Natural killer cell treated with Interleukin-12 subunit alpha and Interleukin-12 subunit beta and Interleukin-15 and Interleukin-18, amount 100 ng/mL, for 72 hours (primary cell): ENCODE data around the gene SRRT. TPM values are rescaled to one million over a fixed set of nuclear protein-coding genes. Genes with fewer than 3 reads are reported as not detected.
A peak's percentile ranks its signal among the peaks of the same experiment; 100 is the strongest.
"Not testable (repeated sequence)": the region's sequence is repeated elsewhere in the genome, so short reads cannot be mapped to it uniquely, and the experiment has no call there.

ENCODE experiments used
- ATAC-seq, 2 donors: fragments of 150-1000 bp; cut with Tn5 transposase in 1 of 2; sonication (Bioruptor Pico), chemical (Tn5 transposase) in 1 of 2; 2 replicates each; pipeline ENCODE4 v1.10.0; 2021
- DNase-seq: peaks from one replicate; pipeline ENCODE4 v3.0.0; 2022; ENCODE audit warnings: low spot score
- H3K27ac Mint-ChIP-seq, 2 donors: 1 replicate in 1 of 2; 2 replicates in 1 of 2; pipeline ENCODE4 v1.8.0; 2022; ENCODE audit warnings: mixed read lengths in 2 of 2, mild to moderate bottlenecking in 1 of 2, moderate library complexity in 1 of 2
- H3K27me3 Mint-ChIP-seq, 2 donors: 1 replicate in 1 of 2; 2 replicates in 1 of 2; pipeline ENCODE4 v1.8.0; 2022; ENCODE audit warnings: mixed read lengths in 2 of 2
- H3K36me3 Mint-ChIP-seq: one replicate; pipeline ENCODE4 v1.8.0; 2022; ENCODE audit warnings: mixed read lengths
- H3K4me1 Mint-ChIP-seq, 2 donors: 1 replicate in 1 of 2; 2 replicates in 1 of 2; pipeline ENCODE4 v1.8.0; 2022; ENCODE audit warnings: low read depth in 2 of 2, mixed read lengths in 2 of 2, mild to moderate bottlenecking in 1 of 2
- H3K4me3 Mint-ChIP-seq: one replicate; pipeline ENCODE4 v1.8.0; 2022; ENCODE audit warnings: mixed read lengths
- H3K9me3 Mint-ChIP-seq: 2 replicates; pipeline ENCODE4 v1.8.0; 2022; ENCODE audit warnings: mixed read lengths
- total RNA-seq, 2 donors: library from RNA; stranded (reverse); gene quantifications; one replicate each; pipeline ENCODE4 v1.2.3, GENCODE V29; 2022

SRRT gene
- total RNA-seq, 2 donors from 2014 or later = 212 to 391 TPM

- Mint-ChIP-seq H3K27ac (no peak overlapping the region), H3K4me1 (peaks cover 3 to 12% of the 10 kb centered on the region in 2 donors), H3K27me3 (no peaks in the 10 kb centered on the region), H3K4me3 (no peak overlapping the region), H3K36me3 (no peaks in the 10 kb centered on the region), H3K9me3 (no peaks in the 10 kb centered on the region)
- no peak for DNase-seq
- ATAC-seq = no peak
Observed at GRCh38 chr7:100839361-100839760, 35.5 kb upstream of the SRRT start.

- H3K27me3 Mint-ChIP-seq = no peaks in the 10 kb centered on the region
- no peaks in the 10 kb centered on the region for H3K36me3 Mint-ChIP-seq
- H3K4me3 Mint-ChIP-seq = no peak overlapping the region
- DNase-seq = no peak
- ATAC-seq = no peak
- H3K27ac Mint-ChIP-seq = no peak overlapping the region
- H3K4me1 Mint-ChIP-seq = peaks cover 3 to 10% of the 10 kb centered on the region in 2 donors
- H3K9me3 Mint-ChIP-seq = no peaks in the 10 kb centered on the region
Observed at GRCh38 chr7:100840470-100841100, 34.3 kb upstream of the SRRT start.

DNA sequence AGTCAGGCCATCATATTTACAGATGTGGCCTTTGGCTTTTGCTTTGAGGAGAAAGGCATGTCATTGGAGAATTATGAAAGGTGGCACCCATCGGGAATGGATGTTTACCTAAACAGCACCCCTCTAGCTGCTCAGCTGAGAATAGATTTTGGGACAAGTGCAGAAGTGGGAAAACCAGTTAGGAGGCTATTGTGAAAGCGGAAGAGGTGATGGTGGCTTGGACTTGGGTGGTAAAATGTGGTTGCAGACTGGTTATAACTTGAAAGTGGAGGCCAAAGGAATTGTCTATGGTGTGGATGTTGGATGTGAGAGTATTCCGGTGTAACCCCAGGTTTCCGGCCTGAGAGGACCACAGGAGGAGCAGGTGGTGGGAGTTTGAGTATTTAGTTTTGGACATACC, 27.5 kb upstream of the SRRT start:
- Mint-ChIP-seq H3K27ac (no peak overlapping the region), H3K36me3 (no peaks in the 10 kb centered on the region), H3K9me3 (no peaks in the 10 kb centered on the region), H3K27me3 (no peaks in the 10 kb centered on the region), H3K4me3 (no peak overlapping the region), H3K4me1 (peaks cover 7 to 8% of the 10 kb centered on the region in 2 donors)
- DNase-seq = no peak
- ATAC-seq = no peak

DNA sequence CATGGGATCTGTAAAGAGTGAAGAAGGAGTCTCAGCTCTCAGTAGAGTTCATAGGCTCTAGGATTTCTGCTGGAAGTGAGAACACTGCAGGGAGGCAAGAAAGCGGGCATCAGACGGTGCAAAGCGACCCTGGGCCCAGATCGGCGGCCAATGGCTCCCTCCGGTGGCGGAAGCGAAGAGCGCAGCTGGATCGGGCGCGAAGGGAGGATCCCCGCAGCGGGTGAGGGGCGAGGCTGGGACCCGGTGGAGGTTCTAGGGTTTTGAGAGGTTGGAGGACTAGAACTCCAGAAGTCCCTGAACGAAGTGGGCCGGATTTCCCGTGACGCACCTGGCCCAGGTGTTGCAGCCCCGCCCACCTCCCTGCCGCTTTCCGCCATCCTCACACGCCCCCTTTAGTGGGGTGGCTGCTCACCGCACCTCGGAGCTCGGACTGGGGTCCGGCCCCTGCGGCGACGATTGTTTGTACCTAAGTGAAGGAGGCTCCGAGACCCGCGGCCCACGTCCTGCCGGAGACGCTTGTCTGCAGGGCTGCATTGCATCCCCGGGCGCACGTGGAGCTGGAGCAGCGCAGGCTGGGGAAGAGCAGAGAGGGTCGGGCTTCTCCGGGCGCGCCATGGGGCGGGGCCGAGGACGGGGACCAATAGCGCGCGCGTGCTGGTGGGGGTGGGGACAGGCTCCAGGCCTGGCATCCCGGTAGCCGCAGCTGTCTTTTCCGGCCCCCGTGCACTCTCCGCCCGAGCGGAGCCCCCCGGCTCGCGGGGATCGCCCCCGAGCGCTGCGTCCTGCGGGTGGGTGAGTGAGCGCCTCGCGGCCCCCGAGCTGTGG, 22.6 kb upstream of the SRRT start, which contains the start of gene SLC12A9:
Gene SLC12A9, plus strand, starts transcription at position 666 of the 825 bp plus-strand sequence. CDS start 1,485 bp downstream, outside the sequence.
- no peaks in the 10 kb centered on the region for H3K36me3 Mint-ChIP-seq
- peak within 1 kb of the TSS; percentile 35 to 72 for H3K27ac Mint-ChIP-seq
- no peaks in the 10 kb centered on the region for H3K27me3 Mint-ChIP-seq
- H3K9me3 Mint-ChIP-seq = no peaks in the 10 kb centered on the region
- DNase-seq = peak; percentile 91
- H3K4me1 Mint-ChIP-seq = peaks cover 17% of the 10 kb centered on the region in 2 donors
- peak within 1 kb of the TSS; percentile 94 for H3K4me3 Mint-ChIP-seq
- peak; percentile 99 for ATAC-seq

GRCh38 chr7:100854146-100854895, 20.6 kb upstream of the SRRT start:
- no peak for DNase-seq
- Mint-ChIP-seq H3K27ac (peak overlapping the region in 1 of 2 donors; percentile 19), H3K27me3 (no peaks in the 10 kb centered on the region), H3K4me1 (peaks cover 17 to 18% of the 10 kb centered on the region in 2 donors), H3K9me3 (no peaks in the 10 kb centered on the region), H3K36me3 (no peaks in the 10 kb centered on the region), H3K4me3 (peak overlapping the region; percentile 94)
- no peak for ATAC-seq

DNA sequence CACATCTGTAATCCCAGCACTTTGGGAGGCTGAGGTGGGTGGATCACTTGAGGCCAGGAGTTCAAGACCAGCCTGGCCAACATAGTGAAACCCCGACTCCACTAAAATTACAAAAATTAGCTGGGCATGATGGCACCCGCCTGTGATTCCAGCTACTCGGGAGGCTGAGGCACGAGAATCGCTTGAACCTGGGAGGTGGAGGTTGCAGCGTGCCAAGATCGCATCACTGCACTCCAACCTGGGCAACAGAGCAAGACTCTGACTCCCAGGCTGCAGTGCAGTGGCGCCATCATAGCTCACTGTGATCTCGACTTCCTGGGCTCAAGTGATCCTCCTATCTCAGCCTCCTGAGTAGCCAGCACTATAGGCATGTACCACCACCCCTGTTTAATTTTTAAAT, 20.0 kb upstream of the SRRT start:
- H3K4me3 Mint-ChIP-seq, H3K9me3 Mint-ChIP-seq, ATAC-seq, H3K27me3 Mint-ChIP-seq, H3K36me3 Mint-ChIP-seq, DNase-seq, H3K27ac Mint-ChIP-seq: not testable (repeated sequence)
- peaks cover 17 to 18% of the 10 kb centered on the region in 2 donors for H3K4me1 Mint-ChIP-seq

GRCh38 chr7:100855515-100855914, 19.4 kb upstream of the SRRT start:
- H3K27ac Mint-ChIP-seq = no peak overlapping the region
- H3K36me3 Mint-ChIP-seq = no peaks in the 10 kb centered on the region
- H3K4me3 Mint-ChIP-seq = no peak overlapping the region
- ATAC-seq (no peak), DNase-seq (no peak)
- H3K27me3 Mint-ChIP-seq = no peaks in the 10 kb centered on the region
- no peaks in the 10 kb centered on the region for H3K9me3 Mint-ChIP-seq
- H3K4me1 Mint-ChIP-seq = peaks cover 17 to 18% of the 10 kb centered on the region in 2 donors

DNA sequence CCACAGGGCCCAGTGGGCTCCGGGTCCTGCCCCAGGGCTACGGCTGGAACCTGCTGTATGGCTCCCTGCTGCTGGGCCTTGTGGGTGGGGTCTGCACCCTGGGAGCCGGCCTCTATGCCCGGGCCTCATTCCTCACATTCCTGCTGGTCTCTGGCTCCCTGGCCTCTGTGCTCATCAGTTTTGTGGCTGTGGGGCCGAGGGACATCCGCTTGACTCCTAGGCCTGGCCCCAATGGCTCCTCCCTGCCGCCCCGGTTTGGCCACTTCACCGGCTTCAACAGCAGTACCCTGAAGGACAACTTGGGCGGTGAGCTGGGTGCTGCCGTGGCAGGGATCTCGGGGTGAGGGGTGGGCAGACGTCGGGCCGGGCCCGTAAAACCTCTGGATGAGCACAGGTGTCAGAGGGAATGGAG, 18.0 kb upstream of the SRRT start:
- Mint-ChIP-seq H3K9me3 (no peaks in the 10 kb centered on the region), H3K4me3 (no peak overlapping the region), H3K27ac (no peak overlapping the region), H3K36me3 (no peaks in the 10 kb centered on the region), H3K4me1 (peaks cover 13 to 14% of the 10 kb centered on the region in 2 donors), H3K27me3 (no peaks in the 10 kb centered on the region)
- ATAC-seq (no peak), DNase-seq (no peak)

DNA sequence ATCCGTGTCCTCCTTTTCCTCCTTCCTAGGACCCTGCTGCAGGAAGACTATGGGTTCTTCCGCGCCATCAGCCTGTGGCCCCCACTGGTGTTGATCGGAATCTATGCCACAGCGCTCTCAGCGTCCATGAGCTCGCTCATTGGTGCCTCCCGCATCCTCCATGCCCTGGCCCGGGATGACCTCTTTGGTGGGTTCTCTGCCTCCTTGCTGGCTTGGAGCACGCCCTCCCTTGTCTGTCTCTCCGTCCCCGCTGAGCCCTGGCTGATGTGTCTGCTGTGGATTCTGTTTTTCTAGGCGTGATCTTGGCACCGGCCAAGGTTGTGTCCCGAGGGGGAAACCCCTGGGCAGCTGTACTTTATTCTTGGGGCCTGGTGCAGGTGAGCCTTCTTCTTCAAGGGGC, 15.0 kb upstream of the SRRT start:
- Mint-ChIP-seq H3K9me3 (no peaks in the 10 kb centered on the region), H3K4me1 (peaks cover 5 to 9% of the 10 kb centered on the region in 2 donors), H3K4me3 (no peak overlapping the region), H3K27ac (no peak overlapping the region), H3K27me3 (no peaks in the 10 kb centered on the region), H3K36me3 (peaks cover 5% of the 10 kb centered on the region)
- no peak for ATAC-seq
- no peak for DNase-seq

DNA sequence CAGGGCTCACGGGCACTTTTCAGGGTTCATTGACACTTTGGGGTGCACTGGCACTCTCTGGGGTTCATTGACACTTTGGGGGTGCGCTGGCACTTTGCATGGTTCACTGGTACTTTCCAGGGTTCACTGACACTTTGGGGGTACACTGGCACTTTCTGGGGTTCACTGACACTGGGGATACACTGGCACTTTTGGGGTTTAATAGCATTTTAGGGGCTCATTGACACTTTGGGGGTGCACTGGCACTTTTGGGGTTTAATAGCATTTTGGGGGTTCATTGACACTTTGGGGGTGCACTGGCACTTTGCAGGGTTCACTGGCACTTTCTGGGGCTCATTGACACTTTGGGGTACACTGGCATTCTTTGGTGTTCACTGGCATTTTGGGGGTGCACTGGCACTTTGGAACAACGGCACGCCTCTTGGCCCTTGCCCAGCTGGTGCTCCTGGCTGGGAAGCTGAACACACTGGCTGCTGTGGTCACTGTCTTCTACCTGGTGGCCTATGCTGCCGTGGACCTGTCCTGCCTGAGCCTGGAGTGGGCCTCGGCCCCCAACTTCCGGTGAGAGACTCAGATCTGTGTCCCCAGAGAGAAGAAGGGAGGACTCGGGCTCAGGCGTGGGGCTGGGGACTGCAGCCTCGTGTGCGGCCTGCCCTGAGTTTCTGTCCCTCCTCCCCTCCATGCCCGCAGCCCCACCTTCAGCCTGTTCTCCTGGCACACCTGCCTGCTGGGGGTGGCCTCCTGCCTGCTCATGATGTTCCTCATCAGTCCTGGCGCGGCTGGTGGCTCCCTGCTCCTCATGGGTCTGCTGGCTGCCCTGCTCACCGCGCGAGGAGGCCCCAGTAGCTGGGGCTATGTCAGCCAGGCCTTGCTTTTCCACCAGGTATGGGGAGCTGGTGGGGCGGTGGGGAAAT, 13.9 kb upstream of the SRRT start:
- H3K27ac Mint-ChIP-seq = no peak overlapping the region
- DNase-seq = no peak
- H3K36me3 Mint-ChIP-seq = peaks cover 5% of the 10 kb centered on the region
- H3K4me3 Mint-ChIP-seq = no peak overlapping the region
- peaks cover 4 to 5% of the 10 kb centered on the region in 2 donors for H3K4me1 Mint-ChIP-seq
- H3K27me3 Mint-ChIP-seq = no peaks in the 10 kb centered on the region
- ATAC-seq = no peak
- no peaks in the 10 kb centered on the region for H3K9me3 Mint-ChIP-seq

GRCh38 chr7:100861616-100861985, 13.3 kb upstream of the SRRT start:
- DNase-seq (no peak), ATAC-seq (no peak)
- no peak overlapping the region for H3K4me3 Mint-ChIP-seq
- no peak overlapping the region for H3K27ac Mint-ChIP-seq
- H3K27me3 Mint-ChIP-seq = no peaks in the 10 kb centered on the region
- H3K4me1 Mint-ChIP-seq = peaks cover 4 to 5% of the 10 kb centered on the region in 2 donors
- no peaks in the 10 kb centered on the region for H3K9me3 Mint-ChIP-seq
- peaks cover 5% of the 10 kb centered on the region for H3K36me3 Mint-ChIP-seq

DNA sequence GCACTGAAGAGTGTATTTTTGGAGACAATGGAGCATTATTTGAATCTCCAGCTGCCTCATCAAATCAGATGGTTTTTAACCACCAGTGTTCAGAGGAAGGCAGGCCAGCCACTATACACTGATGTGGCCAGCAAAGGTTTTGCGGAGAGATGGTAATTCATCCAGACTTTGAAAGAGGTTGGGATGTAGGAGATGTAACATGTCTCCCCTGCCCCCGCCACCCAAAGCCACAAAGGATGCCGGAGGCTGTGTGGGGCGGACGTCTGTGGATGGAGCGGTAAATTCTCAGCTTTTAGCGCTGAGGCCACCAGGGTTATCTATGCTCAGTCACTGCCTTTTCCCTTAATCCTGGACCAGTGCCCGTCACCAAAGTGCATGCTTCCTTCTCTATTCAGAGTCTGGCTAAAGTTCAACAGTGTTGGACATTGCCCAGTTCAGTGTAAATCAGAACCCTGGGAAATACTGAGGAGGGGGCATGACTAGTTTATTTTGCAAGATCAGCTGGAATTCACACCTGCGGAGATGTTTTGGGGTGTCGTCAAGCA, 11.4 kb upstream of the SRRT start:
- H3K27me3 Mint-ChIP-seq = peaks cover 0 to 2% of the 10 kb centered on the region in 2 donors
- H3K27ac Mint-ChIP-seq = no peak overlapping the region
- H3K4me3 Mint-ChIP-seq = no peak overlapping the region
- H3K36me3 Mint-ChIP-seq = peaks cover 5% of the 10 kb centered on the region
- H3K9me3 Mint-ChIP-seq = no peaks in the 10 kb centered on the region
- ATAC-seq (no peak), DNase-seq (no peak)
- peaks cover 4 to 5% of the 10 kb centered on the region in 2 donors for H3K4me1 Mint-ChIP-seq
